Calu3 (cell line): Measurements from ENCODE around the gene CBX2. TPM values are rescaled to one million over a fixed set of nuclear protein-coding genes. Genes with fewer than 3 reads are reported as not detected.

Experiments
- BruUV-seq: library from RNA; stranded (reverse); fragments of 400-500 nt; replicated peaks from 2 replicates; lab custom pipeline; 2021; lab: Mats Ljungman, UMichigan
- CTCF ChIA-PET: fragments of 300-600 bp; sonication (Branson Sonifier 250); formaldehyde crosslinking; loops from one replicate; lab custom pipeline; 2022; ENCODE audit warnings: antibody characterized with exemption; lab: Charles Lee
- DNase-seq: peaks from one replicate; pipeline ENCODE4 v3.0.0; 2022
- H3K27ac Mint-ChIP-seq: one replicate; pipeline ENCODE4 v1.8.0; 2022; ENCODE audit warnings: mixed read lengths; ENCODE audit not compliant: unreplicated experiment
- H3K27me3 Mint-ChIP-seq: one replicate; pipeline ENCODE4 v1.8.0; 2022; ENCODE audit warnings: mixed read lengths; ENCODE audit not compliant: unreplicated experiment
- H3K36me3 Mint-ChIP-seq: one replicate; pipeline ENCODE4 v1.8.0; 2022; ENCODE audit warnings: mild to moderate bottlenecking, moderate library complexity, mixed read lengths; ENCODE audit not compliant: insufficient read depth, unreplicated experiment
- H3K4me1 Mint-ChIP-seq: one replicate; pipeline ENCODE4 v1.8.0; 2022; ENCODE audit warnings: mild to moderate bottlenecking, low read depth, mixed read lengths; ENCODE audit not compliant: unreplicated experiment
- H3K4me3 Mint-ChIP-seq: one replicate; pipeline ENCODE4 v1.8.0; 2022; ENCODE audit warnings: mild to moderate bottlenecking, low read depth, moderate library complexity, mixed read lengths; ENCODE audit not compliant: unreplicated experiment
- H3K9me3 Mint-ChIP-seq: one replicate; pipeline ENCODE4 v1.8.0; 2022; ENCODE audit warnings: low read depth, mixed read lengths; ENCODE audit not compliant: unreplicated experiment
- intact Hi-C: fragments of 100-400 bp; cut with micrococcal nuclease; formaldehyde crosslinking; loops from one replicate; pipeline ENCODE4 v1.10.0; 2022; ENCODE audit not compliant: unreplicated experiment
- total RNA-seq: library from RNA; stranded (reverse); gene quantifications from 2 replicates; pipeline ENCODE4 v1.2.3, GENCODE V29; 2022
- TF ChIP-seq, protein P1 (sequence below): fragments of 200-600 bp; IDR thresholded peaks from one replicate; pipeline ENCODE4 v1.8.0; 2022; ENCODE audit warnings: antibody characterized with exemption; ENCODE audit not compliant: unreplicated experiment

CBX2 gene
- total RNA-seq, 1 experiment from 2014 or later, result 8.3 TPM

- H3K9me3 Mint-ChIP-seq, result no peaks in the 10 kb centered on the region
- H3K4me3 Mint-ChIP-seq, result no peak overlapping the region
- no peak overlapping the region for H3K27ac Mint-ChIP-seq
- no TSS peak for BruUV-seq
- intact Hi-C loops, result no loop called here
- TF ChIP-seq, protein P1, sequence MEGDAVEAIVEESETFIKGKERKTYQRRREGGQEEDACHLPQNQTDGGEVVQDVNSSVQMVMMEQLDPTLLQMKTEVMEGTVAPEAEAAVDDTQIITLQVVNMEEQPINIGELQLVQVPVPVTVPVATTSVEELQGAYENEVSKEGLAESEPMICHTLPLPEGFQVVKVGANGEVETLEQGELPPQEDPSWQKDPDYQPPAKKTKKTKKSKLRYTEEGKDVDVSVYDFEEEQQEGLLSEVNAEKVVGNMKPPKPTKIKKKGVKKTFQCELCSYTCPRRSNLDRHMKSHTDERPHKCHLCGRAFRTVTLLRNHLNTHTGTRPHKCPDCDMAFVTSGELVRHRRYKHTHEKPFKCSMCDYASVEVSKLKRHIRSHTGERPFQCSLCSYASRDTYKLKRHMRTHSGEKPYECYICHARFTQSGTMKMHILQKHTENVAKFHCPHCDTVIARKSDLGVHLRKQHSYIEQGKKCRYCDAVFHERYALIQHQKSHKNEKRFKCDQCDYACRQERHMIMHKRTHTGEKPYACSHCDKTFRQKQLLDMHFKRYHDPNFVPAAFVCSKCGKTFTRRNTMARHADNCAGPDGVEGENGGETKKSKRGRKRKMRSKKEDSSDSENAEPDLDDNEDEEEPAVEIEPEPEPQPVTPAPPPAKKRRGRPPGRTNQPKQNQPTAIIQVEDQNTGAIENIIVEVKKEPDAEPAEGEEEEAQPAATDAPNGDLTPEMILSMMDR, result no peak
- H3K4me1 Mint-ChIP-seq, result no peaks in the 10 kb centered on the region
- peaks cover under 1% of the 10 kb centered on the region for H3K36me3 Mint-ChIP-seq
- no peak for DNase-seq
- CTCF ChIA-PET, result interaction anchor here (1.0 to 1.2 kb wide), 3 partner anchors 19 to 44 kb away, joined by 3 read pairs; no protein-coding TSS in a partner anchor
- peaks cover 29% of the 10 kb centered on the region for H3K27me3 Mint-ChIP-seq
Observed at GRCh38 chr17:79788989-79789942, 11.3 kb downstream of the CBX2 start.

DNA sequence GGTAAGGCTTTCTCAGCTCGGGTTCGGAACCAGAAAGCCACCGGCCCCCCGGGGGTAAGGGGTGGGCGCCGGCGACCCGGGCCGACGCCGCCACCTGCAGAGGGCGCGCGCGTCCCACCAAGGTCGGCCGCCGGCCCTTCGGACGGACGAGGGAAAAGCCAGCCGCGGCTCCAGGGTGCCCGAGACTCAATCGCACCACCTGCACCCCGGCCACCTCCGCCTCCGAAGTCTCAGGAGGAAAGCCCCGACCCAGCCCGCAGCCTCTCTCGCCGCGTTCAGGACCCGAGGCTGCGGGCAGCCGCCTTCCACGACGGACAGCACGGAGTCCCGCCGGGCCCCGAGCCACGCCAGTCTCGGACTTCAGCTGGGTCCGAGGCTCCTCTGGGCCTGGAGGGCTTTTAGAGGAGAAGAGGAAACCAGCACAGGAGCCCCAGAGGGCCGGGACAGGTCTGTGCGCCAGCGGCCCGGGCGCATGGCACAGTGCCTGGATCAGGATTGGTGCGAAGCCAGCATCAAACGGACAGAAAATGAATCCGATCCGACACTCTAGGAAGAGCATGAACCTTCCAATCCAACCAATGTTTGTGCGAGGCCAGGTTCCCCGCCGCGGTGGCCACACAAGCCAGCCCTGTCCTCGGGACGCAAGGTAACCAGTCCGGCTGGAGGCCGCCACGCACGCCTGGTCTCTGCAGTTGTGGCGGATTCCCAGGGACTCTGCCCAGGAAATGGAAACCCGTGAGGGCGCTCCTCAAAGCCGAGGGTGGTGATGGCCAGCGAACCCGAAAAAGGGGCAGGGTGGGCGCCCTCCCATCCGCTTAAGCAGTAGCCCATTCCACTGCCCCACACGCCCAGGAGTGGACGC is 12.2 kb downstream of the CBX2 start:
- CTCF ChIA-PET, result interaction anchor here (1.0 to 1.2 kb wide), 3 partner anchors 18 to 45 kb away, joined by 3 read pairs; no protein-coding TSS in a partner anchor
- Mint-ChIP-seq H3K27me3 (peaks cover 29% of the 10 kb centered on the region), H3K4me3 (peak overlapping the region; percentile 66), H3K9me3 (no peaks in the 10 kb centered on the region), H3K27ac (no peak overlapping the region), H3K4me1 (no peaks in the 10 kb centered on the region), H3K36me3 (peaks cover 6% of the 10 kb centered on the region)
- intact Hi-C loops, result loop anchor here (5.0 kb wide), 1 partner anchor 202 kb away; no protein-coding TSS in a partner anchor
- TF ChIP-seq, protein P1, result peak; percentile 91
- BruUV-seq, result no TSS peak
- peak; percentile 75 for DNase-seq

GRCh38 chr17:79790805-79791734 is 13.1 kb downstream of the CBX2 start:
- no peak overlapping the region for H3K27ac Mint-ChIP-seq
- no peak for DNase-seq
- peaks cover 29% of the 10 kb centered on the region for H3K27me3 Mint-ChIP-seq
- CTCF ChIA-PET, result interaction anchor here (1.0 kb wide), 1 partner anchor 45 kb away, joined by 3 read pairs; no protein-coding TSS in a partner anchor
- intact Hi-C loops, result loop anchor here (5.0 kb wide), 1 partner anchor 201 kb away; no protein-coding TSS in a partner anchor
- BruUV-seq, result no TSS peak
- TF ChIP-seq, protein P1, result no peak
- peaks cover 11% of the 10 kb centered on the region for H3K36me3 Mint-ChIP-seq
- no peaks in the 10 kb centered on the region for H3K9me3 Mint-ChIP-seq
- peaks cover 4% of the 10 kb centered on the region for H3K4me1 Mint-ChIP-seq
- H3K4me3 Mint-ChIP-seq, result no peak overlapping the region
